H1 (cell line): ENCODE results near the gene BARHL1. TPM values are rescaled to one million over a fixed set of nuclear protein-coding genes. Genes with fewer than 3 reads are reported as not detected.

Source experiments
- CTCF ChIA-PET: fragments of 300-600 bp; sonication (Branson Sonifier 250); formaldehyde crosslinking; loops from one replicate; lab custom pipeline; 2021; ENCODE audit not compliant: partially characterized antibody; lab: Charles Lee
- POLR2A ChIA-PET: fragments of 300-600 bp; sonication (Branson Sonifier 250); formaldehyde crosslinking; loops from one replicate; lab custom pipeline; 2021; ENCODE audit warnings: inconsistent platforms; ENCODE audit not compliant: partially characterized antibody; lab: Charles Lee
- DNase-seq, 2 experiments: peaks; one replicate each; pipeline versions ENCODE4 v3.0.0 to v3.0.0-alpha.2; 2010 to 2022; ENCODE audit warnings: low spot score in 2 of 2, low read depth in 1 of 2, mixed read lengths in 1 of 2
- FAIRE-seq: peaks from 2 replicates; lab custom pipeline; 2011; peaks lifted over from hg19 to GRCh38; lab: Jason Lieb, UNC
- H2AFZ ChIP-seq: 2 replicates; pipeline ENCODE4 v1.8.1; 2012; ENCODE audit warnings: low read length, inconsistent platforms
- H2AK5ac ChIP-seq: 2 replicates; pipeline ENCODE4 v1.6.1; 2013; ENCODE audit warnings: low read depth, low read length
- H2BK120ac ChIP-seq: replicated peaks from 2 replicates; pipeline ENCODE3; 2013; ENCODE audit warnings: low read depth, low read length, inconsistent platforms
- H2BK12ac ChIP-seq: 2 replicates; pipeline ENCODE4 v1.6.1; 2013; ENCODE audit warnings: low read depth, low read length
- H2BK15ac ChIP-seq: 2 replicates; pipeline ENCODE4 v1.6.1; 2013; ENCODE audit warnings: low read length
- H2BK20ac ChIP-seq: 2 replicates; pipeline ENCODE4 v1.6.1; 2013; ENCODE audit warnings: low read length
- H2BK5ac ChIP-seq: 2 replicates; pipeline ENCODE4 v1.6.1; 2013; ENCODE audit warnings: low read depth, low read length
- H3K14ac ChIP-seq: 2 replicates; pipeline ENCODE4 v1.6.1; 2013; ENCODE audit warnings: inconsistent platforms; ENCODE audit not compliant: insufficient read length
- H3K18ac ChIP-seq: 2 replicates; pipeline ENCODE4 v1.6.1; 2013; ENCODE audit warnings: low read length; ENCODE audit errors: extremely low read depth
- H3K23ac ChIP-seq: 2 replicates; pipeline ENCODE4 v1.6.1; 2013; ENCODE audit warnings: inconsistent platforms; ENCODE audit not compliant: insufficient read length
- H3K23me2 ChIP-seq: 2 replicates; pipeline ENCODE4 v1.6.1; 2013; ENCODE audit warnings: low read depth, low read length
- H3K27ac ChIP-seq: 2 replicates; pipeline ENCODE4 v1.6.1; 2011; ENCODE audit warnings: low read depth, low read length, inconsistent platforms
- H3K27me3 ChIP-seq, 4 experiments: replicated peaks in 1 of 4; 1 replicate in 1 of 4; 2 replicates in 3 of 4; pipeline versions ENCODE4 v1.6.1 to v1.8.1; 2011 to 2013; ENCODE audit warnings: low read length in 3 of 4, mild to moderate bottlenecking in 3 of 4, inconsistent platforms in 2 of 4, mixed read lengths in 2 of 4, moderate library complexity in 1 of 4; ENCODE audit not compliant: control insufficient read depth in 3 of 4, insufficient read depth in 3 of 4; ENCODE audit errors: extremely low read depth in 1 of 4
- H3K36me3 ChIP-seq, 4 experiments: 2 replicates each; pipeline versions ENCODE4 v1.6.1 to v1.8.1; 2011 to 2013; ENCODE audit warnings: mild to moderate bottlenecking in 4 of 4, low read length in 3 of 4, moderate library complexity in 2 of 4, control low read depth in 1 of 4, inconsistent platforms in 1 of 4; ENCODE audit not compliant: insufficient read depth in 4 of 4, control insufficient read depth in 2 of 4
- H3K4ac ChIP-seq: replicated peaks from 2 replicates; pipeline ENCODE3; 2013; ENCODE audit warnings: low read length, low read depth, mixed read lengths, inconsistent platforms; ENCODE audit not compliant: insufficient read length
- H3K4me1 ChIP-seq, 4 experiments: replicated peaks in 1 of 4; 1 replicate in 1 of 4; 2 replicates in 3 of 4; pipeline versions ENCODE4 v1.6.1 to v1.8.1; 2011 to 2013; ENCODE audit warnings: low read length in 3 of 4, inconsistent platforms in 2 of 4, mixed read lengths in 1 of 4; ENCODE audit not compliant: insufficient read depth in 4 of 4, control insufficient read depth in 3 of 4
- H3K4me2 ChIP-seq, 2 experiments: 2 replicates each; pipeline versions ENCODE4 v1.6.1 to v1.8.1; 2011 to 2013; ENCODE audit warnings: low read depth in 2 of 2, low read length in 2 of 2, control low read depth in 1 of 2, inconsistent platforms in 1 of 2, mild to moderate bottlenecking in 1 of 2; ENCODE audit not compliant: insufficient read depth in 1 of 2
- H3K4me3 ChIP-seq, 4 experiments: fragments of 200-600, 300-600 bp in 1 of 4; sonication (generic), shearing (Covaris generic), sonication (Bioruptor Twin) in 1 of 4; 2 replicates each; pipeline versions ENCODE4 v1.5.1 to v1.8.1; 2011 to 2016; ENCODE audit warnings: low read length in 4 of 4, low read depth in 3 of 4, control low read depth in 2 of 4, inconsistent platforms in 2 of 4, mild to moderate bottlenecking in 2 of 4, mixed read lengths in 1 of 4, moderate library complexity in 1 of 4; ENCODE audit not compliant: insufficient read depth in 2 of 4; ENCODE audit errors: extremely low read depth in 1 of 4
- H3K56ac ChIP-seq: replicated peaks from 2 replicates; pipeline ENCODE3; 2013; ENCODE audit warnings: low read depth, mild to moderate bottlenecking, mixed read lengths, low read length, inconsistent platforms; ENCODE audit not compliant: insufficient read length
- H3K79me1 ChIP-seq: 2 replicates; pipeline ENCODE4 v1.6.1; 2013; ENCODE audit warnings: low read depth, low read length, control low read depth
- H3K79me2 ChIP-seq, 2 experiments: 2 replicates each; pipeline versions ENCODE4 v1.6.1 to v1.8.1; 2012 to 2013; ENCODE audit warnings: low read length in 2 of 2, mild to moderate bottlenecking in 2 of 2, inconsistent platforms in 1 of 2; ENCODE audit not compliant: insufficient read depth in 2 of 2, control insufficient read depth in 1 of 2
- H3K9ac ChIP-seq, 4 experiments: replicated peaks in 1 of 4; 1 replicate in 1 of 4; 2 replicates in 3 of 4; pipeline versions ENCODE4 v1.6.1 to v1.8.1; 2011 to 2013; ENCODE audit warnings: low read depth in 3 of 4, low read length in 3 of 4, control low read depth in 2 of 4, mild to moderate bottlenecking in 2 of 4, moderate library complexity in 2 of 4, inconsistent platforms in 1 of 4; ENCODE audit errors: extremely low read depth in 1 of 4
- H3K9me3 ChIP-seq, 2 experiments: 2 replicates each; pipeline versions ENCODE4 v1.6.1 to v1.8.1; 2012 to 2013; ENCODE audit warnings: mild to moderate bottlenecking in 2 of 2, moderate library complexity in 2 of 2, control low read depth in 1 of 2, inconsistent platforms in 1 of 2, low read depth in 1 of 2, low read length in 1 of 2, mixed read lengths in 1 of 2; ENCODE audit not compliant: insufficient read depth in 2 of 2
- H4K20me1 ChIP-seq, 2 experiments: replicated peaks in 1 of 2; 2 replicates each; pipeline versions ENCODE3 to v1.8.1; 2011 to 2013; ENCODE audit warnings: inconsistent platforms in 2 of 2, low read length in 2 of 2, mild to moderate bottlenecking in 1 of 2; ENCODE audit not compliant: insufficient read depth in 2 of 2, control insufficient read depth in 1 of 2
- H4K5ac ChIP-seq: 2 replicates; pipeline ENCODE4 v1.6.1; 2013; ENCODE audit warnings: low read length, low read depth, mixed read lengths, inconsistent platforms; ENCODE audit not compliant: insufficient read length
- H4K8ac ChIP-seq: 2 replicates; pipeline ENCODE4 v1.8.0; 2013; ENCODE audit warnings: mild to moderate bottlenecking, moderate library complexity, low read length, inconsistent platforms; ENCODE audit not compliant: insufficient read depth; ENCODE audit errors: extremely low read depth
- H4K91ac ChIP-seq: replicated peaks from 2 replicates; pipeline ENCODE3; 2013; ENCODE audit warnings: low read length, mixed read lengths, inconsistent platforms; ENCODE audit not compliant: insufficient read length
- KDM1A ChIP-seq: fragments of 200-600, 300-600 bp; sonication (generic); IDR thresholded peaks from 2 replicates; pipeline ENCODE4 v1.7.1; 2016; ENCODE audit warnings: mild to moderate bottlenecking, low read length, borderline replicate concordance
- WGBS, 2 experiments: shearing (Covaris generic) in 1 of 2; methylation state at CpG; one replicate each; pipeline versions ENCODE4 v1.1.6 to v1.1.7; 2013 to 2015; ENCODE audit warnings: low lambda C conversion rate in 2 of 2, mixed read lengths in 2 of 2, inconsistent platforms in 1 of 2, low coverage in 1 of 2, missing lambda C conversion rate in 1 of 2; ENCODE audit not compliant: insufficient replicate concordance in 2 of 2, insufficient coverage in 1 of 2, insufficient read length in 1 of 2; ENCODE audit errors: extremely low coverage in 1 of 2, missing lambda C conversion rate in 1 of 2; 5-methylcytosine and 5-hydroxymethylcytosine counted together
- polyA plus RNA-seq, 7 experiments: library from polyadenylated mRNA; depleted of rRNA in 3 of 7; stranded (reverse) in 5 of 7; unstranded in 2 of 7; fragments of >200 nt in 5 of 7; fragments of 200-250 nt in 2 of 7; gene quantifications; 1 replicate in 5 of 7; 2 replicates in 1 of 7; 4 replicates in 1 of 7; pipeline versions ENCODE4 v1.2.1 to v1.2.3, GENCODE V29; 2011 to 2013; ENCODE audit warnings: missing spikeins in 2 of 7, mixed read lengths in 2 of 7
- total RNA-seq: library from RNA; stranded (reverse); fragmentation: NEBNext Ultra II Directional; extraction: Animal tissue kit (Norgen Biotek cat#: 25700); gene quantifications from 2 replicates; pipeline ENCODE4 v1.2.1, GENCODE V29; 2021

BARHL1 gene
- total and polyA plus RNA-seq, 2 of the 8 experiments (the other 6 are each of a cell fraction or from before 2014, with no cell fraction given), result not detected

- Histone ChIP-seq H3K4me3 (no peak overlapping the region), H3K36me3 (peaks cover 3 to 30% (median 17%) of the 10 kb centered on the region in 4 experiments; a peak in 7 of 8 replicates), H3K23ac (no peak overlapping the region), H3K4ac (no peak overlapping the region), H3K18ac (no peak overlapping the region), H4K91ac (no peak overlapping the region), H2AK5ac (no peak overlapping the region), H3K14ac (no peak overlapping the region), H3K4me1 (0 out of 7 replicates have a peak, but pooled peaks cover 0 to 3% (median 0%) of the 10 kb centered on the region in 4 experiments), H3K27me3 (no peaks in the 10 kb centered on the region), H3K79me2 (no peaks in the 10 kb centered on the region), H3K23me2 (no peaks in the 10 kb centered on the region), H3K56ac (no peak overlapping the region), H3K9ac (no peak overlapping the region), H2BK12ac (no peak overlapping the region), H4K8ac (no peak overlapping the region), H2BK20ac (no peak overlapping the region), H3K4me2 (no peak overlapping the region), H3K27ac (no peak overlapping the region), H2BK120ac (no peak overlapping the region), H3K79me1 (no peaks in the 10 kb centered on the region; the same call in 1 of the 2 replicates), H3K9me3 (no peaks in the 10 kb centered on the region), H2BK5ac (no peak overlapping the region), H2AFZ (no peak overlapping the region), H4K20me1 (peaks cover 2 to 5% of the 10 kb centered on the region in 2 experiments), H2BK15ac (no peak overlapping the region), H4K5ac (no peak overlapping the region)
- TF ChIP-seq KDM1A, result no peak
- FAIRE-seq, result no peak
- no peak for DNase-seq
- ChIA-PET POLR2A (no interaction called here), CTCF (no interaction called here)
- 80% methylated on average over 11 of the region's 11 CpGs; no CpG with 5 or more reads in 1 of the 2 experiments for WGBS, 2 experiments
Measured at GRCh38 chr9:132627594-132627993, 45.2 kb downstream of the BARHL1 start.
